HepG2 (cell line): ENCODE results near the gene RRP36.

Experiments used
- CHD2 ChIP-seq: IDR thresholded peaks from 2 replicates; pipeline ENCODE4 v1.6.1; 2011; ENCODE audit warnings: low read depth, low read length, improper control_type of control experiment
- E2F1 ChIP-seq: sonication (generic); formaldehyde crosslinking; IDR thresholded peaks from 2 replicates; pipeline ENCODE4 v1.5.0; 2020; ENCODE audit warnings: missing genetic modification reagents
- EEA1 ChIP-seq: sonication (generic); formaldehyde crosslinking; IDR thresholded peaks from 2 replicates; pipeline ENCODE4 v1.5.1; 2020; ENCODE audit warnings: mild to moderate bottlenecking, missing genetic modification reagents, borderline replicate concordance
- ZNF543 ChIP-seq: sonication (generic); formaldehyde crosslinking; IDR thresholded peaks from 2 replicates; pipeline ENCODE4 v1.4.0; 2020; ENCODE audit warnings: mild to moderate bottlenecking, missing genetic modification reagents
- TF ChIP-seq, protein P1 (sequence below): sonication (generic); formaldehyde crosslinking; IDR thresholded peaks from 2 replicates; pipeline ENCODE4 v1.4.0; 2020; ENCODE audit warnings: low read depth, mild to moderate bottlenecking, missing genetic modification reagents
- TF ChIP-seq, protein P2 (sequence below): sonication (generic); formaldehyde crosslinking; IDR thresholded peaks from 2 replicates; pipeline ENCODE4 v1.4.0; 2020; ENCODE audit warnings: missing genetic modification reagents

- TF ChIP-seq E2F1 (no peak), CHD2 (no peak), EEA1 (CRISPR knock-in tag) (no peak), ZNF543 (CRISPR knock-in tag) (no peak)
- TF ChIP-seq, protein P1, sequence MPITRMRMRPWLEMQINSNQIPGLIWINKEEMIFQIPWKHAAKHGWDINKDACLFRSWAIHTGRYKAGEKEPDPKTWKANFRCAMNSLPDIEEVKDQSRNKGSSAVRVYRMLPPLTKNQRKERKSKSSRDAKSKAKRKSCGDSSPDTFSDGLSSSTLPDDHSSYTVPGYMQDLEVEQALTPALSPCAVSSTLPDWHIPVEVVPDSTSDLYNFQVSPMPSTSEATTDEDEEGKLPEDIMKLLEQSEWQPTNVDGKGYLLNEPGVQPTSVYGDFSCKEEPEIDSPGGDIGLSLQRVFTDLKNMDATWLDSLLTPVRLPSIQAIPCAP = no peak
- TF ChIP-seq, protein P2, sequence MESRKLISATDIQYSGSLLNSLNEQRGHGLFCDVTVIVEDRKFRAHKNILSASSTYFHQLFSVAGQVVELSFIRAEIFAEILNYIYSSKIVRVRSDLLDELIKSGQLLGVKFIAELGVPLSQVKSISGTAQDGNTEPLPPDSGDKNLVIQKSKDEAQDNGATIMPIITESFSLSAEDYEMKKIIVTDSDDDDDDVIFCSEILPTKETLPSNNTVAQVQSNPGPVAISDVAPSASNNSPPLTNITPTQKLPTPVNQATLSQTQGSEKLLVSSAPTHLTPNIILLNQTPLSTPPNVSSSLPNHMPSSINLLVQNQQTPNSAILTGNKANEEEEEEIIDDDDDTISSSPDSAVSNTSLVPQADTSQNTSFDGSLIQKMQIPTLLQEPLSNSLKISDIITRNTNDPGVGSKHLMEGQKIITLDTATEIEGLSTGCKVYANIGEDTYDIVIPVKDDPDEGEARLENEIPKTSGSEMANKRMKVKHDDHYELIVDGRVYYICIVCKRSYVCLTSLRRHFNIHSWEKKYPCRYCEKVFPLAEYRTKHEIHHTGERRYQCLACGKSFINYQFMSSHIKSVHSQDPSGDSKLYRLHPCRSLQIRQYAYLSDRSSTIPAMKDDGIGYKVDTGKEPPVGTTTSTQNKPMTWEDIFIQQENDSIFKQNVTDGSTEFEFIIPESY = no peak
Observed at GRCh38 chr6:43020052-43020705, 1.2 kb upstream of the RRP36 start.
